ENCODE measurements around the gene COPRS. TPM values are rescaled to one million over a fixed set of nuclear protein-coding genes. Genes with fewer than 3 reads are reported as not detected.
"Not testable (repeated sequence)": the region's sequence is repeated elsewhere in the genome, so short reads cannot be mapped to it uniquely, and the experiment has no call there.

The COPRS gene
- total RNA-seq, 1 experiment from 2014 or later: 139 TPM

DNA sequence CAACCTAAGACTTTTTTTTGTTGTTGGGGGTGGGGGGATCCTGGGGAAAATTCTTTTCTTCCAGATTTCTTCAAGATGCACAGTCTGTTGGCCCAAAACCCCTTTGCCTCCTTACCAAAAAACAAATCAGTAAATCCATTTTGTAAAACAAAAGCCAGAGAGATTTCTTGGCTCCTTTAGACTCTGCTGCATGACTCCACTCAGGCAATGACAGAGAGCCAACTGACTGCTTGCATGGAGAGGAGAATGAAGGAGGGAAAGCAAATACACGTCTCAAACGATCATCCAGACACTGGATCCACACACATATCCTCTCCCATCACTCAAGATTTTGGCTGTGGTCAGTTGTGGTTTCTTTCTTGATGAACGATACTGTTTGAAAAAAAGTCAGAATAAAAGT is 13.8 kb downstream of the COPRS start:
- no peak for DNase-seq (ENCODE audit: low spot score)

DNA sequence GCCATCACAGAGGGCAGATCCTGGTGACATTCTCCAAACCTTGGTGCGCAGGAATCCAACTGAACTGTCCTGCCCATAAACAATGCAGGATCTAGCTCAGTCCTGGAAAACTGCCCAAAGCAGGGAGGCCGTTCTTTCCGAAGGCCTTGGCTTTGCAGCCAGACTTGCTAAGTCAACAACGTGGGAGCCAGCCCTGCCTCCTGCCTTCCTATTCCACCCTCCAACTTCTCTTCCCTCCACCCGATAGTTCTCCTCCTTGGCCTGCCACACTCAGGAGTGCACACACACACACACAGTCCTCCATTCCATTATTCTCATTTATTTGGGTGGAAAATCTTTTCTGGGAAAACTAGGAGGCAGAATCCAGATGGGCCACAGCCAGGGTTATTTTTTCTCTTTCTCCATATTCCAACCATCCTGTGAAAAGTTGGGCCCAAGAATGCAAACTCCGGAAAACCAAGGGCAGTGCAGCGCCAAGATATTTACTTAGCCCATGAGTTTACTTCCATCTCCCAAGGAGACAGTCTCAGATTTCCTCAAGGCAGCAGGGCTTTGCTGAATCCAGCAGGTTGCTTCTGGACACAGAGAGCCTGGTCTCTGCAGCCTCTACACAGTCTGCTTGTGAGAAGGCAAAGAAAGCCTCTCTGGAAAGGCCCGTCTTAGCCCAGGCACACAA is 15.8 kb downstream of the COPRS start:
- DNase-seq (ENCODE audit: low spot score): peak; percentile 39

DNA sequence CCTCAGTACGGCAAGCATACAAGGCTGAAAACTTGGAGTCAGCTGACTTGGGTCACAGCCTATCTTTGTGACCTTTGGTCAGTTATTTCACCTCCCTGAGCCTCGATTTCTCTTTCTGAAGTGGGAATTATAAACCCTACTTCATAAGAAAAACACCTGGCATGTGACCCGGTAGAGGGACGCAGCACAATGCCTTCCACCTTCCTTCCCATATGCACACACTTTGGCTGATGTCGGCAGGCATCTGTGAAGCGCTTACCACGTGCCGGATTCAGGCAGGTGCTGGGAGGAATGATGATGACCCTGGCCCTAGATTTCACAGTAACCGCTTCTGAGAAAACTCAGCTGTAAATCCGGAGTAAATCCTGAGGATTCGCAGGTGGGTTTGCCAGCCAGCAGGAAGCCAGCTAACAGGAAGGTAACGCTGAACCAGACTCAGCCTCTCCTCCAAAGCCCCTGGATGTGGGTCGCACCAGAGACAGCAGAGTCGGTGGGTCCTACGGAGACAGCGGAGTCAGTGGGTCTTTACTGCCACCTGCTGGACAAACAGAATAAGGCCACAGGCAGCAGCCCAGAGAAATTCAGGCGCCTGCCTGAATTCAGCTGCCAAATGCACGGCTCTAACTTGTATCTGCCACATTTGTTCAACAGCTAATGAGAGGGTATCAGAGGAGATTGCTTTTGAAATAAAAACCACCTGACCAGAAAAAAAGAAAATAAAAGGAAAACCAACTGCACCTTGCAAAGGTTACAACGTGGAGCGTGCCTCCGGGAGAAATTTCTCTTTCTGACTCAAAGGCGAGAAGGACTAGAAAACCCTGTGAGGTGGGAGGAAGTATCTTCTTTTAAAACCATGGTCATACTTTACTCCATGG is 16.6 kb downstream of the COPRS start:
- DNase-seq (ENCODE audit: low spot score): peak; percentile 92

DNA sequence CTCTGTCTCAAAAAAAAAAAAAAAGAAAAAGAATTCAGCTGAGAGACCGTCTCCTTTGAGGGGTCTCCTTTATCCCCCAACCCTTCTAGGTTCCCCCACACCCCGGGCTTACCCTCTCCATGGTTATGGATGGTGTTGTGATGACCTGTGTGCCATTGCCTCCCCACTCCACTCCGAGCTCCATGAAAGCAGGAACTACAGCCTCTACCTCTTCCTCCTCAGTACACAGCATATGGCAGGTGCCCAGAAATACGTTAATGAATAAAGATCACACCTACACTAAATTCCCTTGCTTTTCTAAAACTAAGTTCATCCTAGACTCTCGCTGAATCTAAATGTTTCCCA is 17.2 kb downstream of the COPRS start:
- no peak for DNase-seq (ENCODE audit: low spot score)

DNA sequence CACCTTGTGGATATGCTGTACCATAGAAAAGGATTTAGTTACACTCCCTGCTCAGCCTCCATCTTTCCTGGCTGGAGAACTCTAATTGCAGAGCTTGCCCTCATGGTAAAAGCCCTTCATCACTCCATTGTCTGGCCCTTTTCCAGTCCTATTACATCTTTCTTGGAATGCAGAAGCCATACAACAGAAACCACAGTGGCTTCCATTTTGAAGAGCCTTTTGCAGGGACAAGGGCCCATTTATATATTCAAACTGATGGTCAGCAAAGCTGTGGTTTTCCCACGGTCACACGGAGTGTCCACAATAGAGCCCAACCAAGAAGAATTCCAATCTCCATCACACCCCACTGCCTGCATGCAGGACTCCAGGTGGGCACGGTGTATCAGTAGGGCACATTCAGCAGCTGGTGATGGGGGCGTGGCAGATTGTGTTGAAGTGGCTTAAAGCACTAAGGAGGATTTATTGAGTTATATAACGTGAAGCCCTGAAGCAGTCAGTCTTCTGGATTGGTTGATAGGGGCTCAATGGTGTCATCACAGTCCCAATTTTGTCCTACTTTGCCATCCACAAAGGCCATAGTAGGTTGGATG is 20.3 kb downstream of the COPRS start:
- DNase-seq (ENCODE audit: low spot score): no peak

DNA sequence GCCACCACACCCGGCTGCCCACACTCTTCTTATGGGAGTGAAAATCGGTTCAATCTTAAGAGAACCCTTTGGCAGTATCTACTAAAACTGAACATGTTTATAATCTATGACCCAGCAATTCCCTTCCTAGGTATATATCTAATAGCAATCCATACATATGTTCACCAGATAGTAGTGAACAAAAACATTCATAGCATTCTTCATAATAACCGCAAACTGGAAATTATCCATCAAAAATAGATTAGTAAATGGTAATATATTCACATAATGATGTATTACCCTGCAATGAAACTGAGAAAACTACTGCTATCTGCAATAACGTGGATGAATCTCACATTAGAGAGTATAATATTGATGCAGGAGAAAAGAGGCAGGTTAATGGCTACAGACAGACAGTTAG is 23.1 kb downstream of the COPRS start:
- DNase-seq (ENCODE audit: low spot score): no peak

DNA sequence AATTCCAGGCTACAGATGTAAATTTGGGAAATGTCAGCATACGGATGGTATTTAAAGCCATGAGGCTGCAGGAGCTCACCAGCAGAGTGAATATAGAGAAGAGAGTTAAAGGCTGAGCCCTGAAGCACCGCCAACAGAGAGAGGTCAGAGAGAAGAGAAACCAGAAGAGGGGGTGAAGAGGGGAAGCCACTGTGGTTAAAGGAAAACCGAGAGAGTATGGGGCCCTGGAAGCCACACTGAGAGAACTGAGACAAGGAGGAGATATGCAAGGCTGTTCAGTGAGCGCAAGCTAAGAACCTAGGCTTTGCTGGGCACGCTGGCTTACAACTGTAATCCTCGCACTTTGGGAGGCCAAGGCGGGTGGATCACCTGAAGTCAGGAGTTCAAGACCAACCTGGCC is 24.6 kb downstream of the COPRS start:
- DNase-seq (ENCODE audit: low spot score): no peak

DNA sequence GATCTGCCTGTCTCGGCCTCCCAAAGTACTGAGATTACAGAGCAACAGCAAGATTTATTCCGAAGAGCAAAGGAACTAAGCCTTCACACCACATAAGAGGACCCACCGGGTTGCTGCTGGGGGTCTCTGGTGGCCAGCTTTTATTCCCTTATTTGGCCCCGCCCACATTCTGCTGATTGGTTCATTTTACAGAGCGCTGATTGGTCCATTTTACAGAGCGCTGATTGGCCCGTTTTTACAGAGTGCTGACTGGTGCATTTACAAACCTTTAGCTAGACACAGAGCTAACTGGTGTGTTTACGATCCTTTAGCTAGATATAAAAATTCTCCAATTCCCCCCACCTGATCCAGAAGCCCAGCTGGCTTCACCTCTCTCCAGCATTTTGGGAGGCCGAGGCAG is 26.3 kb downstream of the COPRS start:
- no peak for DNase-seq (ENCODE audit: low spot score)

DNA sequence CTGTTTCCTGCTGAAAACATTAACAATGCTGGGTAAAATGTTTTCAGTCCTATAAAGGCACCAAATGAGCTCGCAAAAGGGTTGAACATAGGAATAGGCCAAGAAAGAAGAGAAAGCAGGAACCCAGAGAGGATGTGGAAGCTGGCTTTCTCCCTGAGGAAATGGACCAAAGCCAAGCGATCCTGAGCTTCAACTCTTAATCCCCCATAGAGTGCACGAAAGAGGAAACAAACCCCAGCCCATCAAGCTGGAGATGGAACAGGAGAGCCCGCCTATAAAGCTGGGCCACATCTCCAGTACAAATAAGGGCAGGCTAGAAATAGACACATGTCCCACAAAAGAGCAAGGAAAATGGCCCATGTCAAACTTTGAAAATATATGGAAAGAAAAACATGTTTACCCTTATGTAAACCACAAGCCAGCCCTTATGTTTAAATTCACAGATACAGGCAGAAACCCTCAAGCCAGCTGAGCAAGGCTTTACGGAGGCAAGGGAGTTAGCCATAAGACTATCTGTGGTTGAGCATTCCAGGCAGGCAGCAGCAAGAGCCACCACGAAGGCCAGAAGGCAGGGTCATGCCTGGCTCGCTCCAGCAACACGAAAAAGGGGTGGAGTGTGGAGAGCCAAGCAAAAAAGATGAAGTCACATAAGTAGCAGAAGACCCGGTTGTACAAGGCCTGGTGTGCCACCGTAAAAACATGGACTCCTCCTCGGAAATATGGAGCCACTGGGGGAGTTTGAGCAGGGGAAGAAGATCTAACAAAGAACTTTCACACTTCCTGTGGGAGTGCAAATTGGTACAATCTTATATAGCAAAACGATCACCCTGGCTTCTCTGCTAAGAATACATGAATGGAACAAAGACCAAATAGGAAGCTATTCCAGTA is 27.8 kb downstream of the COPRS start:
- DNase-seq (ENCODE audit: low spot score): no peak

DNA sequence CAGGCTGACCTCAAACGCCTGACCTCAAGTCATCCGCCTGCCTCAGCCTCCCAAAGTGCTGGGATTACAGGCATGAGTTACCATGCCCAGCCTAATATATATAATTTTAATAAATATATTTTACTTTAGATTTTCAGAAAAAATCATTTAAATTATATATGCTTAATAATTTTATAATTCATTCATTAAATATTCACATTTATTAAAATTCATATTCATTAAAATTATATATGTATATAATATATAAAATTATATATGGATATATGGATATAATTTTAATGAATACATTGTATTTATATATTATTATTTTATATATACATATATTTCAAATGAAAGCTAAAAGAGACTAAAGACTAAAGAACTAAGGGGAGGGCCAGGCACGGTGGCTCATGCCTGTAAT is 29.4 kb downstream of the COPRS start:
- DNase-seq (ENCODE audit: low spot score): no peak

DNA sequence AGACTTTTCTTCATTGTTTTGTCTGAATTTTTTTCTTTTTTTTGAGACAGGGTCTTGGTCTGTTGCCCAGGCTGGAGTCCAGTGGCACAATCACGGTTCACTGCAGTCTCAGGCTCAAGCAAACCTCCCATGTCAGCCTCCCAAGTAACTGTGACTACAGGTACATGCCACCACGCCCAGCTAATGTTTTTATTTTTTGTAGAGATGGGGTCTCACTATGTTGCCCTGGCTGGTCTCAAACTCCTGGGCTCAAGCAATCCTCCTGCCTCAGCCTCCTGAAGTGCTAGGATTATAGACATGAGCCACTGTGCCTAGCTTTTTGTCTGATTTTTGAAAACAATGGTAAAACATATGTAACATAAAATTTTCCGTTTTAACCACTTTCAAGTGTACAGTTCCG is 30.1 kb downstream of the COPRS start:
- DNase-seq (ENCODE audit: low spot score): not testable (repeated sequence)

DNA sequence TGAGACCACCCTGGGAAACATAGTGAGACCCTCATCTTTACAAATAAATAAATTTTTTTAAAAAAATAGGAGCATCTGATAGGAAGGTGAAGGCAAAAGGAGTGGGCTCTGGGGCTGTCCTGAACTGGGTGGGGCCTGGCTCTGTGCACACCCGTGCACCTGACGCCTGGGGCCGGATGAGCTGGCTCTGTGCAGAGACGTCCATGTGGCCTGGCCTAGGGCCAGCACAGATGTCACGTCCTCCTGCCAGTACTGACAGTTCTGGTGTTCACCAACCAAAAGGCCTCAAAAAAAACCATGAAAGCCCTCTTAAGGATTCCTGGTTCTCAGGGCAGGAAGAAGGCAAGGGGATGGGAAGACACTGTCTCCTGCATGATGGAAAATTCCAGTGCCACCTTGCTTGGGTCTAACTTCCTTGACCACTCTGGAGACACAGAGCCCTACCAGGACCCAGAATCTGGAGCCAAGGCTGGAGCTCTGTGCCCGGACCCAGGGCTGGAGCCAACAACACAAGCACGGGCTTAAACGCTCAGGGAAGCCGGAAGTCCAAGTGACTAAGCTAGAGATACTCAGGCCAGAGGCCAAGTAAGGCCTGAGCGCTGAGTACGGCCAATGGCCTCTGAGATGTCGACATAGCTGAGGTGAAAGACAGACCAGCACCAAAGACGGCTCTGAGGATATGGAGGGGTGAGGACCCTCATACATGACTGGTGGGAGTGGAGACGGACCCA is 32.9 kb downstream of the COPRS start:
- DNase-seq (ENCODE audit: low spot score): no peak

DNA sequence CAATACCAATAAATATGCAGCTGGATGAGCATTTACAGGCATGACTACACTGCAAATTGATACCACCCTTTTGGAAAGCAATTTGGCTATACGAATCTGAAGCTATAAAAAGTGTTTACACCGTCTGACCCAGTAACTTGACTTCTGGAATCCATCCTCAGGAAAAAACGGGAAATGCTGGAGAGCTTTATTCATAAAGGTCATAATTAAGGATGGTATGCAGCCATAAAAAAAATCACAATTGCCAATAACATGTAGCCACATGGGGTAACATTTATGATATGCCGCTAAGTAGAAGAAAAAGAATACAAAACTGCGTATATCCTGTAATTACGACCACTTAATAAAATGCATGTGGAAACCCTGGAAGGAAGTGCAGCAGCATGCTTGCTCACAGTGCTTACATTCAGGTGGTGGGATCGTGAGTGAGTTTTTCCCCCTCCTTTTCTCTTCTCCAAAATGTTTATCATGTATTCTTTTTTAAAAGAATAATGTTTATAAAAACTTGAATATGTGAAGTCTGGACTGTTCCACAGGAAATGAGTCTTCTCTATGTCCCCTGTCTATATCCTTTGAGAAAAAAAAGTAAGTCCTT is 34.2 kb downstream of the COPRS start:
- DNase-seq (ENCODE audit: low spot score): no peak

DNA sequence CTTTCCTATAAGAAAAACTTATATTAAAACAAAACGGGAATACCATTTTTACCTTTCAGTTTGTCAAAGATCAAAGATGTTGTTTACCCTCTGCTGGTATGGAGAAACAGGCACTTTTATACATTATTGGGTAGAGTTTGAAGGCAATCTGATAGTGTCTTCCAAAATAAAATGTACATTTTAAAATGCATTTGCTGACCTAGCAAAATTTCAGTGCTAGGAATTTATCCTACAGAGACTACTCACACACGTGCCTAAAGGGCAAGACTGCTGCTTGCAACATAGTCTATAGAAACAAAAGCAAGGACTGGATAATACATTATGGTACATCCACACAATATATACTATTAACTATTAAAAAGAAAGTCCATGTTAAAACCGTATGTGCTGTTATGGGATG is 36.0 kb downstream of the COPRS start:
- DNase-seq (ENCODE audit: low spot score): no peak

DNA sequence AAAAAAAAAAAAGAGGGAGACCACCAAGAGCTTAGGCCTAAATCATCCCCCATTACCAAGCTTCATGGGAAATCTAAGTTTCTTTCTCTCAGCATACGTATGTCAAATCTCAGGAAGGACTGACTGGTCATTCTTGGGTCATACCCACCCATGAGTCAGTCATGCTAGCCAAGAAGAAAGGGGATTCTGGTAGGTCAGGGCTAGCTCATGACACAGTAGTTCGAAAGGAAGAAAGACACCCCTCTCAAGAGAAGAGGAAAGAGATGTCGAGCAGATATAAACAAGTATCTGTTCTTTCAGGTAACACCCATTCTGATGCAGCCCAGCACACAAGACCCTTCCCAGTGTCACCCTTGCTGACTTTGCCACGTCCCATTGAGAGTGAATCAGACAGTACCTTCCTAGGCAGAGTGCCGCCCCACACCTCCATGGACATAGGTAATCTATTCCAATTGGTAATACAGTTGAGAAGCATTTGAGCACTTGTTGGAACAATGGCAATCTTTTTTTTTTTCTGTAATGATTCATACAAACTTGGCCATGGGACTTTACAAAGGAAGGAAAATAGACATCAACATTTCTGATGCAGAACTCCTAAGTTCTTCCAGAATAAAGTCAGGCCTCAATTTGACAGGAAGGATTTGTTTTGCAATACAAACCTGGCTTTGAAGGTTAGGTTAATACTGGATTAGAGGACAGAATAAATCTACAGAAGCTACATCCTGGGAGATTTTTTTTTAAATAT is 38.2 kb downstream of the COPRS start:
- DNase-seq (ENCODE audit: low spot score): no peak

DNA sequence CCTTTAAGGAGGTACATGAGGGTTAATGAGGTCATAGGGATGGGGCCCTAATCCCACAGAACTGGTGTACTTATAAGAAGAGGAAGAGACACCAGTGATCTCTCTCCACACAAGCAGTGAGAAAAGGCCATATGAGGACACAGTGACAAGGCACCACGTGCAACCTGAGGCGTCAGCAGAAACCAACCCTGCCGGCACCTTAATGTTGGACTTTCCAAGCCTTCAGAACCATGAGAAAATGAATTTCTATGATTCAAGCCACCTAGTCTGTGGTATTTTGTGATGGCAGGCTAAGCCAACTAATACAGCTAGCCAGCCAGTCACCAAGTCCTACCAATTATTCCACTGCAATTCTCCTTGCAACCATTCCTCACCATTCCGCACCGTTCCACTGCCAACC is 39.5 kb downstream of the COPRS start:
- DNase-seq (ENCODE audit: low spot score): no peak

DNA sequence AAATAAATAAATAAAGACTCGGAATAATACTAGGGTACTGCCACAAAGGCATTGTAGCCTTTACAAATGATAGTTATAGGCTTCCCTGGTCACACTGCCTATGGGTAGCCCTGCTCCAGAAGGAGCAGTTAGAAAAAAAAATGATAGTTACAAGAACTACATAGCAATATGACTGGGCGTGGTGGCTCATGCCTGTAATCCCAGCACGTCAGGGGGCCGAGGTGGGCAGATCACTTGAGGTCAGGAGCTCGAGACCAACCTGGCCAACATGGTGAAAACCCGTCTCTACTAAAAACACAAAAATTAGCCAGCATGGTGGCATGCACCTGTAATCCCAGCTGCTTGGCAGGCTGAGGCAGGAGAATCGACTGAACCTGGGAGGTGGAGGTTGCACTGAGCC is 40.2 kb downstream of the COPRS start:
- not testable (repeated sequence) for DNase-seq (ENCODE audit: low spot score)

DNA sequence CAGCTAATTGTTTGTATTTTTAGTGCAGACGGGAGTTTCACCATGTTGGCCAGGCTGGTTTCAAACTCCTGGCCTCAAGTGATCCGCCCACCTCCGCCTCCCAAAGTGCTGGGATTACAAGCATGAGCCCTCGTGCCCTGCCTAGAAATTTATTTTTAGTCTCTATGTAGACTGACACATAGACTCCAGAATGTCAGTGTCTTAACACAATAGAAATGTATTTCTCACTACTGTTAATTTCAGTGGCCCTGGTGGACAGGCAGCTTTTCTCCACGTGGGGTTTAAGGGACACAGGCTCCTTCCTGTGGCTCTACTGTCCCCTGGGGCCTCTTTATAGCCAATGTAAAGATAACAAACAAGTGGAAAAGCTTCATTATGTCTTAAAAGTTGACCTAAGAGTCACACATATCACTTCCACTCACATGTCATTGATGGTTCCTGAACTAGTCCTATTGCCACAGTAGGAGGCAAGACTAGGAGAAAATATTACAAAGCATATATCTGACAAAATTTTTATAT is 43.8 kb downstream of the COPRS start:
- no peak for DNase-seq (ENCODE audit: low spot score)

DNA sequence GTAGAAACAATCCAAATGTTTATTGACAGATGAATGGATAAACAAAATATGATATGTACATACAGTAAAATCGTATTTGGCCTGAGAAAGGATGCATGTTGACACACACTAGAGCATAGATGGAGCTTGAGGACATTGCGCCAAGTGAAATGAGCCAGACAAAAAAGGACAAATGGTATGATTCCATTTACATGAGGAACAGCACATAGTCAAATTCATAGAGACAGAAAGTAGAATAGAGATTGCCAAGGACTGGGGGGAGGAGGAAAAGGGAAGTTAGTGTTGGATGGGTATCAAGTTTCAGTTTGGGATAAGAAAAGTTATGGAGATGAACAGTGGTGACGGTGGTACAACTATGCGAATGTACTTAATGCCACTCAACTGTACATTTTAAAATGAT is 47.9 kb downstream of the COPRS start:
- DNase-seq (ENCODE audit: low spot score): no peak

DNA sequence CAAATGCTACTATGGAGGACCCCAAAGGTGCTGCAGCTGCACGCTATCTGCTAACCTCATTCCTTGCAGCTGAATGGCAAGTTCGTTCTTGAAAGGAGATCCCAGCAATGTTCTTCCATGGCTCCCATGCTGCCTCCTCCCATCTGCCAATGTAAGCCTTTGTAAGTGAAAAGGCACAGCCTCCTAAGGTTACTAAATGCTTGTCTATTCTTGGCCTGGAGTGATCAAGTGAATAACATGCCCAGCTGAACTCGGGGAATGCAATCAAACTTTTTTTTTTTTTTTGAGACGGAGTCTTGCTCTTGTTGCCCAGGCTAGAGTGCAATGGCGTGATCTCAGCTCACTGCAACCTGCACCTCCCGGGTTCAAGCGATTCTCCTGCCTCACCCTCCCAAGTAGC is 49.2 kb downstream of the COPRS start:
- not testable (repeated sequence) for DNase-seq (ENCODE audit: low spot score)
